ENCODE data around the gene ARPC4.
A peak's percentile ranks its signal among the peaks of the same experiment; 100 is the strongest.

DNA sequence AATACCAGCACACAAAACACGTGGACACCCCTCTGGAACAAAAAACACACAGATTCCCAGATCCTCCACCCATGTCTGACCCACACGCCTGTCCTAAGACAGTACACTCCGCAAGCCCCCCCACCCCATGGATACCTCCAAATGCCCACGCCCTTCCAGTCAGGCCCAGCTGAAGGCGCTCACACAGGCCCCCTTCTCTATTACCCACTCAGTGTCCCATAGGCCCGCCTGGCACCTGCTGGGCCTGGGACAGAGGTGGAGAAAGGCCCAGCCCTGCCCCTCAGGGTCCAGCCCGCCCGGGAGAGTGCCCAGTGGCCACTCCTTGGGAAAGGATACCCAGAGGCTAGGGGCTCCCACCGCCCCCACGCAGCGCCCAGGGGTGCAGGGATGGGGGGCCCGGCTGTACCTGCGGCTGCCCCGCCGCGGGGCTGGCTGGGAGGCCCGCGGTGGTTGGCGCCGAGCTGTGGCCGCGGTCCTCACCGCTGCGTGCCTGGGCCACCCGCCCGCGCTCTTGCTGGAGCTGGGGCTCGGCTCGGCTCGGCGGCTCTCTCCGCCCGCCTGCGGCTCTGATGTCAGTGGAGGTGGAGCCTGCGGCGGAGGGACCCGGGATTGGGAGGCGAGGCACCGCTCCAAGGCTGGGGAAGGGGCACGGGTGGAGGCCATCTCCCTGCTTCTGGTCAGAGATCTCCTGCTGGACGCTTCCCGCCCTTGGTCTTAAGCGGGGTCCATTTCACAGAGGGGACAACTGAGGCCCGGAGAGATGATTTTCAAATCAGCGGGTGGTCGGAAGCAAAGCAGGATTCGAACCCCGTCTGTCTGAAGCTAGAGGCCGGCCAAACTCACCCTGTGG lies 23.2 kb upstream of the ARPC4 start, which contains the start of gene CAMK1:
- TF ChIP-seq, protein P1, sequence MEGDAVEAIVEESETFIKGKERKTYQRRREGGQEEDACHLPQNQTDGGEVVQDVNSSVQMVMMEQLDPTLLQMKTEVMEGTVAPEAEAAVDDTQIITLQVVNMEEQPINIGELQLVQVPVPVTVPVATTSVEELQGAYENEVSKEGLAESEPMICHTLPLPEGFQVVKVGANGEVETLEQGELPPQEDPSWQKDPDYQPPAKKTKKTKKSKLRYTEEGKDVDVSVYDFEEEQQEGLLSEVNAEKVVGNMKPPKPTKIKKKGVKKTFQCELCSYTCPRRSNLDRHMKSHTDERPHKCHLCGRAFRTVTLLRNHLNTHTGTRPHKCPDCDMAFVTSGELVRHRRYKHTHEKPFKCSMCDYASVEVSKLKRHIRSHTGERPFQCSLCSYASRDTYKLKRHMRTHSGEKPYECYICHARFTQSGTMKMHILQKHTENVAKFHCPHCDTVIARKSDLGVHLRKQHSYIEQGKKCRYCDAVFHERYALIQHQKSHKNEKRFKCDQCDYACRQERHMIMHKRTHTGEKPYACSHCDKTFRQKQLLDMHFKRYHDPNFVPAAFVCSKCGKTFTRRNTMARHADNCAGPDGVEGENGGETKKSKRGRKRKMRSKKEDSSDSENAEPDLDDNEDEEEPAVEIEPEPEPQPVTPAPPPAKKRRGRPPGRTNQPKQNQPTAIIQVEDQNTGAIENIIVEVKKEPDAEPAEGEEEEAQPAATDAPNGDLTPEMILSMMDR (IDR thresholded peaks at IDR 0.05; ENCODE audit: extremely low read depth in 1 of 2, insufficient read depth in 1 of 2, low read depth in 1 of 2, low read length in 2 of 2) = no peak
- TF ChIP-seq POLR2A (IDR thresholded peaks at IDR 0.05; ENCODE audit: low read depth, low read length) (peak; percentile 79), JUN (IDR thresholded peaks at IDR 0.05; ENCODE audit: borderline replicate concordance, insufficient read depth, insufficient read length, low read depth) (no peak), POLR2AphosphoS5 (IDR thresholded peaks at IDR 0.05; ENCODE audit: insufficient read depth, low read depth, low read length) (peak; percentile 84), MYC (IDR thresholded peaks at IDR 0.05; ENCODE audit: low read depth, low read length) (no peak)
